ENCODE data around the gene NFAT5. TPM values are rescaled to one million over a fixed set of nuclear protein-coding genes. Genes with fewer than 3 reads are reported as not detected.
A peak's percentile ranks its signal among the peaks of the same experiment; 100 is the strongest.
"Not testable (repeated sequence)": the region's sequence is repeated elsewhere in the genome, so short reads cannot be mapped to it uniquely, and the experiment has no call there.

NFAT5 gene
- total RNA-seq, 2 donors from 2014 or later = 87.1 to 94.6 TPM

DNA sequence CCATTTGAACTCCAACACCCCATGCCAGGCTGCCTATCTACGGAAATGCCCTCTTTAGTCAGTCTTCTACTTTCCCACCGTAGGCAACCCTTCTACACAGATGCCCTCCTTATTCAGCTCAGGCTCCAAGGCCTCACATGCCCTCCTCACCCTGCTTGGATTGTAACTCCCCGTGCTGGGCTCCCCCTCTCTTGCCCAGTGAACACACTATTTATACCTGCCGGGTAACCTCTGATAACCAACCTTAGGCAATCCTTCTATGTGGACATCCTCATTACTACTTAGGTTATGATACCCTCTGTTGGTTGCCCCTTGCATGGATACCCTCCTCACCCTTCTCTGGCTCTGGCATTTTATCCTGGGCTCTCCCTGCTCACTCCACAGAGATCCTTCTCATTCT is 50.3 kb downstream of the NFAT5 start:
- H3K4me1 Mint-ChIP-seq (ENCODE audit: low read depth) = peaks cover 40% of the 10 kb centered on the region
- no peak for DNase-seq
- H3K4me3 Mint-ChIP-seq = no peak overlapping the region
- no peak overlapping the region for H3K27ac Mint-ChIP-seq
- no peaks in the 10 kb centered on the region for H3K9me3 Mint-ChIP-seq
- H3K27me3 Mint-ChIP-seq (ENCODE audit: low read depth) = no peaks in the 10 kb centered on the region
- no peak for ATAC-seq (replicated peaks in 1 of 2)
- peaks cover 4% of the 10 kb centered on the region in 2 donors for H3K36me3 Mint-ChIP-seq (ENCODE audit: insufficient read depth in 2 of 2)

DNA sequence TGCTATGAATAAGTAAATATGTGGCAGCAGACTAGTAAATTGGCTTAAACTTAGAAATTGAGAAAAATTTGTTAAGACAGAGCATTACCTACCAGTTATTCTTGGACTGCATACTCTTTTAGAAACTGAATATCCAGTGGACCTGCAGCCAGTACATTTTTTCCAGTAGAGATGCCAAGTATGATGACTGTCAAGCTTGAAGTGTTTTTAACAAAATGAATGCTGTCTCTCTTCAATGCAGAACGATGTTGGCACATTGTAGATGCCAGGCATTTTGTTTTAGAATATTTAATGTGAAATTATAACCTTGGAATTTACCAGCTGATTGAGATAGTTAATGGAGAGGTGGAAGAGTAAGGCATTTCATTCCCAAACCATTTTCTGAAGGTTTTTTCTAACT is 52.5 kb downstream of the NFAT5 start:
- peaks cover 4 to 9% of the 10 kb centered on the region in 2 donors for H3K36me3 Mint-ChIP-seq (ENCODE audit: insufficient read depth in 2 of 2)
- peaks cover 32% of the 10 kb centered on the region for H3K4me1 Mint-ChIP-seq (ENCODE audit: low read depth)
- ATAC-seq (replicated peaks in 1 of 2) (no peak), DNase-seq (no peak)
- no peaks in the 10 kb centered on the region for H3K27me3 Mint-ChIP-seq (ENCODE audit: low read depth)
- no peaks in the 10 kb centered on the region for H3K9me3 Mint-ChIP-seq
- no peak overlapping the region for H3K4me3 Mint-ChIP-seq
- no peak overlapping the region for H3K27ac Mint-ChIP-seq

DNA sequence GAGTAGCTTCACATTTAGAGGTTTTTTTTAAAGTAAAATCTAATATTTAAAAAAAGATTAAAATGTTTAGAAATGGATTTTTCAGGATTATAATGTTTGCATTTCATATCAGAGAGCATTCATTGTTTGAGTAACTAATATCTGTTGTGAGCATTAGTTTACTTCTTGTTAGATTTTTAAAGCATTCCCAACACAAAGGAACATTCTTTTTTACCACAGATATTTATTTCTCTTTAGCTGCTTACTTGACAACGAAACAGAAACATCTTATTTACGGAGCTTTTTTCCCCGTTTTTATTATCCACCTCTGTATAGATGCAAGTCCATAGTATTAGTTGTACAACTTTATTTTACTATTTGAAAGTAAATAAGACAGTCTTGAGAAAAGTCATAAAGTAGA is 53.0 kb downstream of the NFAT5 start:
- Mint-ChIP-seq H3K27me3 (ENCODE audit: low read depth) (no peaks in the 10 kb centered on the region), H3K4me3 (no peak overlapping the region), H3K9me3 (no peaks in the 10 kb centered on the region), H3K4me1 (ENCODE audit: low read depth) (peaks cover 28% of the 10 kb centered on the region), H3K27ac (no peak overlapping the region), H3K36me3 (ENCODE audit: insufficient read depth in 2 of 2) (peaks cover 4 to 9% of the 10 kb centered on the region in 2 donors)
- ATAC-seq (replicated peaks in 1 of 2) = no peak
- DNase-seq = no peak

DNA sequence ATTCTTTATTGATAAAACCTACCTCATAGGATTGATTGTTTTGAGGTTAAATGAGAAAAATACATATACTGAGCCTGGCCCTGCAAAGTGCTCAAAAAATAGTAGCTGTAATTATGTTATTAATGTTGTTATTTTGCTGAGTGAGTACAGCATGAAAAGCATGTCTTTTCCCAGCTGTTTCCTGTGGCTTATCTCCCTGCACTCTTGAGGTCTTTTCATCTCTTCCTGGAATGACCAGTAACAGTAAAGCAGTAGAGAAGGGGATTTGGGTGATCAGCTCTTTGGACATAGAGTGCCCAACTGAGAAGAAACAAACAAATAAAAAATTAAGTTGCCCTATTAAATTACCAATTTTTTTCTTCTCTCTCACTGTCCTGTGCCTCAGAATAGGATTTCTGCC is 53.7 kb downstream of the NFAT5 start:
- Mint-ChIP-seq H3K4me1 (ENCODE audit: low read depth) (peaks cover 20% of the 10 kb centered on the region), H3K36me3 (ENCODE audit: insufficient read depth in 2 of 2) (peaks cover 4 to 14% of the 10 kb centered on the region in 2 donors), H3K9me3 (no peaks in the 10 kb centered on the region), H3K27ac (no peak overlapping the region), H3K4me3 (no peak overlapping the region), H3K27me3 (ENCODE audit: low read depth) (no peaks in the 10 kb centered on the region)
- ATAC-seq (replicated peaks in 1 of 2) (no peak), DNase-seq (no peak)

DNA sequence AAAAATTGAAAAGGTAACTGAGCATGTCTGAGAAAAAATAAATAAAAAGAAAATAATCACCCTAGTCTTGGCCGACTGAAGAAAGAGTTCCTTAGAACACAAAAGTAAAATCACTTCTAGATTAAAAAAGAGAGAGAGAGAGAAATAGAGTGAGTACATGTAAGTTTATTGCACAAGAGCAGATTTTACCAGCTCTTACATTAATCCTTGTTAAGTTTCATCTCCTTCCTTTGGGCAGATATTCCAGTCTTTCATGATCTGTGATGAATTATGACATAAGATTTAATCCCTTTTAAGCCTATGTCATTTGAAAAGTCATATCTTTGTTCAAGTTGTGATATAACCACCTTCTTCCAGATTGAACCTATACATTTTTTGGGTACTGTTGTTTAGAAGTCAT is 54.8 kb downstream of the NFAT5 start:
- Mint-ChIP-seq H3K4me1 (ENCODE audit: low read depth) (peaks cover 19% of the 10 kb centered on the region), H3K36me3 (ENCODE audit: insufficient read depth in 2 of 2) (peaks cover 3 to 14% of the 10 kb centered on the region in 2 donors), H3K9me3 (no peaks in the 10 kb centered on the region), H3K4me3 (no peak overlapping the region), H3K27ac (no peak overlapping the region), H3K27me3 (ENCODE audit: low read depth) (no peaks in the 10 kb centered on the region)
- no peak for DNase-seq
- no peak for ATAC-seq (replicated peaks in 1 of 2)

DNA sequence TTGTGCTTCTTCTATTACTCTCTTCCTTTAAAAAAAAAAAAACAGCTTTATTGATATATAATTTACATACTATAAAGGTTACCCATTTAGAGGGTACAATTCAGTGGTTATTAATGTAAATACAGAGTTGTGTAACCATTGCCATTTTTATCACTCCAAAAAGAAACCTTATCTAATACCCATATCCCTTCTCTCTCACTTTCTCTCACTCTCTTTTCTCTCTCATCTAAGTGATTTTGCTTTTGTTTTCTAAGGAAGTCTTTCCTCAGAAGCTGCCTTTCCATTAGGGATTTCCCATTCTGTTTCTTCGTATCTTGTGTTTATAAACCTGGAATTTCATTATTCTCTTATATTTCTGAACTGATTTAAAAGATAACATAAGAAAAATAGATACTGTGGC is 55.5 kb downstream of the NFAT5 start:
- Mint-ChIP-seq H3K27ac (no peak overlapping the region), H3K4me1 (ENCODE audit: low read depth) (peaks cover 15% of the 10 kb centered on the region), H3K9me3 (no peaks in the 10 kb centered on the region), H3K36me3 (ENCODE audit: insufficient read depth in 2 of 2) (peaks cover 0 to 16% of the 10 kb centered on the region in 2 donors), H3K27me3 (ENCODE audit: low read depth) (no peaks in the 10 kb centered on the region), H3K4me3 (no peak overlapping the region)
- ATAC-seq (replicated peaks in 1 of 2) (no peak), DNase-seq (no peak)

DNA sequence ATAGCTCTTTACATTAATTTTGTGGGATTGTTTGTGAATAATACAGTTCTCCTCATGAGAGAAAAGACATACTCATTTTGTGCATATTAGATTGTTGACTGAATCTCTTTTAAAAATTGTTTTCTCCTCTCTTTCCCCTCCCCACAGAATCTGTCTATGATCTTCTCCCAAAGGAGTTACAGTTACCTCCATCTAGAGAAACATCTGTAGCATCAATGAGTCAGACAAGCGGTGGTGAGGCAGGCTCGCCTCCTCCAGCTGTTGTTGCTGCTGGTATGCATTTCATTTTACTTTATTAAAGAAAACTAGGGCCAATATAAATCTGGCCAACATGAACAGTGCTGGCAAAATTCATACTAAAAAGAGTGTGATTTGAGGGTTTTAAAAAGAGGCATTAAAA is 60.5 kb downstream of the NFAT5 start:
- ATAC-seq (replicated peaks in 1 of 2) = no peak
- H3K27me3 Mint-ChIP-seq (ENCODE audit: low read depth) = no peaks in the 10 kb centered on the region
- no peak overlapping the region for H3K27ac Mint-ChIP-seq
- peaks cover 0 to 22% of the 10 kb centered on the region in 2 donors for H3K36me3 Mint-ChIP-seq (ENCODE audit: insufficient read depth in 2 of 2)
- H3K9me3 Mint-ChIP-seq = no peaks in the 10 kb centered on the region
- H3K4me1 Mint-ChIP-seq (ENCODE audit: low read depth) = peaks cover 9% of the 10 kb centered on the region
- DNase-seq = no peak
- H3K4me3 Mint-ChIP-seq = no peak overlapping the region

DNA sequence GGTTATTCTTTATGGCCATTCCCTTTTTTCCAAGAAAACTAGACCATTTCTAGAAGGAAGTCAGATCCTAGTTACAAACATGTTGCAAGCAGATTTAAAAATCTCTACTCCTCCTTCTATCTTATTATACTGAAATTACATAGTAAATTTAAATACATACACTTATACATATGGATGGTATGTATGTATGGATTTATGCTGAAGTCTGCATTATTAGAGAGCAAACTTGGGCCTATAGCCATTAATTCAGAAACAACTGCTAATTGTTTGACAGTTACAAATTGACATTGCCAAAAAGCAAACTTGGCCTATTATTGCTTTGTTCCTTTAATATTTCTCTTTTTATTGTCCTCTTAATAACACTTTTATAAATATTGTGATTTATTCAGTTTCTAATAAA is 67.1 kb downstream of the NFAT5 start:
- no peak for ATAC-seq (replicated peaks in 1 of 2)

DNA sequence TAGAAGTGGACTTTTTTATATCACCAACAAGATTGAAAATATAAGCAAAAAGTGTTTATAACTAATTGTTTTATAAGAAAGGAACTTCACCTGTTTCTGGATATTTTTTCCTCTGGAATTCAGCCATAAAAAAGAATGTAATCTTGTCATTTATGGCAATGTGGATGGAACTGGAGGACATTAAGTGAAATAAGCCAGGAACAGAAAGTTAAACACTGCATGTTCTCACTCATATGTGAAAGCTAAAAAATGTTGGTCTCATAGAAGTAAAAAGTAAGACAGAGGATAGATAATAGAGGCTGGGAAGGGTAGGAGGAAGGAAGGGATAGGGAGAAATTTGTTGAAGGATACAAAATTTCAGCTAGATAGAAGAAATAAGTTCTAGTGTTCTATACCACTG is 67.6 kb downstream of the NFAT5 start:
- Mint-ChIP-seq H3K36me3 (ENCODE audit: insufficient read depth in 2 of 2) (peaks cover 19 to 46% of the 10 kb centered on the region in 2 donors), H3K9me3 (peaks cover 7 to 10% of the 10 kb centered on the region in 2 donors), H3K4me3 (no peak overlapping the region), H3K27ac (no peak overlapping the region), H3K27me3 (ENCODE audit: low read depth) (no peaks in the 10 kb centered on the region), H3K4me1 (ENCODE audit: low read depth) (no peaks in the 10 kb centered on the region)
- ATAC-seq (replicated peaks in 1 of 2) (no peak), DNase-seq (no peak)

More for the DNA sequence above, 67.1 kb downstream of the NFAT5 start:
- no peak for DNase-seq
- H3K27me3 Mint-ChIP-seq (ENCODE audit: low read depth) = no peaks in the 10 kb centered on the region
- H3K36me3 Mint-ChIP-seq (ENCODE audit: insufficient read depth in 2 of 2) = peaks cover 19 to 45% of the 10 kb centered on the region in 2 donors
- H3K4me1 Mint-ChIP-seq (ENCODE audit: low read depth) = no peaks in the 10 kb centered on the region
- no peak overlapping the region for H3K27ac Mint-ChIP-seq
- peaks cover 7 to 10% of the 10 kb centered on the region in 2 donors for H3K9me3 Mint-ChIP-seq
- no peak overlapping the region for H3K4me3 Mint-ChIP-seq

DNA sequence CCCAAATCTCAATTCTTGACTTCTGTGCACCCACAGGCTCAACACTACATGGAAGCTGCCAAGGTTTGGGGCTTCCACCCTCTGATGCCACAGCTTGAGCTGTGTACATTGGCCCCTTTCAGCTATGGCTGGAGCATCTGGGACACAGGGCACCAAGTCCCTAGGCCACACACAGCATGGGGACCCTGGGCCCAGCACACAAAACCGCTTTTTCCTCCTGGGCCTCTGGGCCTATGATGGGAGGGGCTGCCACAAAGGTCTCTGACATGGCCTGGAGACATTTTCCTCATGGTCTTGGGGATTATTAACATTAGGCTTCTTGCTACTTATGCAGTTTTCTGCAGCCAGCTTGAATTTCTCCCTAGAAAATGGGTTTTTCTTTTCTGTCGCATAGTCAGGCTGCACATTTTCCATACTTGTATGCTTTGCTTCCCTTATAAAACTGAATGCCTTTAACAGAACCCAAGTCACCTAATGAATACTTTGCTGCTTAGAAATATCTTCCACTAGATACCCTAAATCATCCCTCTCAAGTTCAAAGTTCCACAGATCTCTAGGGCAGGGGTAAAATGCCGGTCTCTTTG is 70.9 kb downstream of the NFAT5 start:
- not testable (repeated sequence) for H3K9me3 Mint-ChIP-seq; H3K27ac Mint-ChIP-seq; ATAC-seq (replicated peaks in 1 of 2); H3K27me3 Mint-ChIP-seq (ENCODE audit: low read depth); DNase-seq; H3K4me1 Mint-ChIP-seq (ENCODE audit: low read depth); H3K4me3 Mint-ChIP-seq
- peaks cover 19 to 44% of the 10 kb centered on the region in 2 donors for H3K36me3 Mint-ChIP-seq (ENCODE audit: insufficient read depth in 2 of 2)

DNA sequence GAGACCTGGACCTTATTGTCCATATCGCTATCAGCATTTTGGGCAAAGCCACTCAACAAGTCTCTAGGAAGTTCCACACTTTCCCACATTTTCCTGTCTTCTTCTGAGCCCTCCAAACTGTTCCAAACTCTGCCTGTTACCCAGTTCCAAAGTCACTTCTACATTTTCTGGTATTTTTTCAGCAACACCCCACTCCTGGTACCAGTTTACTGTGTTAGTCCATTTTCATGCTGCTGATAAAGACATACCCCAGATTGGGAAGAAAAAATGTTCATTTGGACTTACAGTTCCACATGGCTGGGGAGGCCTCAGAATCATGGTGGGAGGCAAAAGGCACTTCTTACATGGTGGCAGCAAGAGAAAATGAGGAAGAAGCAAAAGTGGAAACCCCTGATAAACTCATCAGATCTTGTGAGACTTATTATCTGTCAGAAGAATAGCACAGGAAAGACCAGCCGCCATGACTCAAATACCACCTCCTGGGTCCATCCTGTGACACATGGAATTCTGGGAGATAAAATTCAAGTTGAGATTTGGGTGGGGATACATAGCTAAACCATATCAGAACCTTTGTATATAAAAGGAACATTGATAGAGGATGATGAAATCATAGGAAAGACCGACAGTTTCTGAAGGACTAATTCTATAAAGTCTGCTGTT is 71.6 kb downstream of the NFAT5 start:
- DNase-seq, H3K4me3 Mint-ChIP-seq: not testable (repeated sequence)
- H3K36me3 Mint-ChIP-seq (ENCODE audit: insufficient read depth in 2 of 2) = peaks cover 19 to 44% of the 10 kb centered on the region in 2 donors

DNA sequence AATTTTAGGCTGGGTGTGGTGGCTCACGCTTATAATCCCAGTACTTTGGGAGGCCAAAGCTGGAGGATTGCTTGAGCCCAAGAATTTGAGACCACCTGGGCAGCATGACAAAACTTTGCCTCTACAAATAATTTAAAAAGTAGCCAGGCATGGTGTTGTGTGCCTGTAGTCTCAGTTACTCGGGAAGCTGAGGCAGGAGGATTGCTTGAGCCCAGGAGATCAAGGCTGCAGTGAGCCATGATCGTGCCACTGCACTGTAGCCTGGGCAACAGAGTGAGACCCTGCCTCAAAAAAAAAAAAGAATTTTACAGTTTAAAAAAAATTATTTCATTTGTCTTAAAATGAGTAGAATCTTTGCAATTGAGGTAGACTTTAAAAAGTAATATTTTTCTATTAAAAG is 78.2 kb downstream of the NFAT5 start:
- H3K4me1 Mint-ChIP-seq (ENCODE audit: low read depth); H3K4me3 Mint-ChIP-seq; ATAC-seq (replicated peaks in 1 of 2); DNase-seq; H3K27ac Mint-ChIP-seq; H3K9me3 Mint-ChIP-seq; H3K27me3 Mint-ChIP-seq (ENCODE audit: low read depth): not testable (repeated sequence)
- peaks cover 6 to 15% of the 10 kb centered on the region in 2 donors for H3K36me3 Mint-ChIP-seq (ENCODE audit: insufficient read depth in 2 of 2)

More for the DNA sequence above, 71.6 kb downstream of the NFAT5 start:
- ATAC-seq (replicated peaks in 1 of 2); H3K4me1 Mint-ChIP-seq (ENCODE audit: low read depth); H3K27me3 Mint-ChIP-seq (ENCODE audit: low read depth); H3K9me3 Mint-ChIP-seq: not testable (repeated sequence)
- peak overlapping the region; percentile 73 for H3K27ac Mint-ChIP-seq

DNA sequence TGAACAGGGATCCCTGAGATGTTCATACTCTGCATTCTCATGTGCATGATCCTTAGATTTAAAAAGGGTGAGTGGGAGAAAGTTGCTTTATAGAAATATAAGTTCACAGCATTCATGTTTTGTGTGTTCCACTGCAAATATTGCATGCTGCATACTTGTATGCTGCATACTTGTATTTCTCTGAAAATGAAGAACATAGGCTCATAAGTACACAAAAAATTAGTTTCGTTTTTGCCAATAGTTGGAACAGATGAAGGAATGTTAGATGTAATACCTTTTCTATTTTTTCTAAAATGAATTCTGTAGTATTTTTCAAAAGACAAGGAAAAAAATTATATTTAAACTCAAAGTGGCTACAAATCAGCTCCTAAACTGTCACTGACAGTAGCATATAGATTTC is 79.0 kb downstream of the NFAT5 start:
- Mint-ChIP-seq H3K4me1 (ENCODE audit: low read depth) (no peaks in the 10 kb centered on the region), H3K27me3 (ENCODE audit: low read depth) (no peaks in the 10 kb centered on the region), H3K27ac (no peak overlapping the region), H3K36me3 (ENCODE audit: insufficient read depth in 2 of 2) (peaks cover 6 to 14% of the 10 kb centered on the region in 2 donors), H3K9me3 (no peaks in the 10 kb centered on the region), H3K4me3 (no peak overlapping the region)
- ATAC-seq (replicated peaks in 1 of 2) (no peak), DNase-seq (no peak)

DNA sequence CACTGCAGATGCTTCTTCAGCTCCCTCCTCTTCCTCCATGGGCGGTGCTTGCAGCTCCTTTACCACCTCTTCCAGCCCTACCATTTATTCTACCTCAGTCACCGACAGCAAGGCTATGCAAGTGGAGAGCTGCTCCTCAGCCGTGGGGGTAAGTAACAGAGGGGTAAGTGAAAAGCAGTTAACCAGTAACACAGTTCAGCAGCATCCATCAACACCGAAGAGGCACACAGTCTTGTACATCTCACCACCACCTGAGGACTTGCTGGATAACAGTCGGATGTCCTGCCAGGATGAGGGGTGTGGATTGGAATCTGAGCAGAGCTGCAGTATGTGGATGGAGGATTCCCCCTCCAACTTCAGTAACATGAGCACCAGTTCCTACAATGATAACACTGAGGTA is 81.3 kb downstream of the NFAT5 start:
- Mint-ChIP-seq H3K36me3 (ENCODE audit: insufficient read depth in 2 of 2) (peaks cover 9 to 14% of the 10 kb centered on the region in 2 donors), H3K27ac (no peak overlapping the region), H3K4me1 (ENCODE audit: low read depth) (no peaks in the 10 kb centered on the region), H3K9me3 (no peaks in the 10 kb centered on the region), H3K27me3 (ENCODE audit: low read depth) (no peaks in the 10 kb centered on the region), H3K4me3 (no peak overlapping the region)
- ATAC-seq (replicated peaks in 1 of 2) = no peak
- no peak for DNase-seq
